ENCODE data around the gene GNAI2. TPM values are rescaled to one million over a fixed set of nuclear protein-coding genes. Genes with fewer than 3 reads are reported as not detected.

Gene GNAI2
- polyA plus RNA-seq, 1 of the 3 experiments (the other 2 are of a cell fraction) = 649 TPM

- POLR2A ChIA-PET = no interaction called here
- Histone ChIP-seq H3K27me3 (ENCODE audit: insufficient read depth) (no peaks in the 10 kb centered on the region), H3K9ac (peak overlapping the region; percentile 19), H3F3A (replicated peaks; ENCODE audit: insufficient read depth) (peaks cover 37% of the 10 kb centered on the region), H3K4me1 (ENCODE audit: control insufficient read depth in 1 of 2, insufficient read depth in 2 of 2, low read depth in 1 of 2, low read length in 1 of 2) (peaks cover 27 to 42% of the 10 kb centered on the region in 2 experiments; a peak in 3 of 4 replicates), H3K79me2 (ENCODE audit: insufficient read depth) (peaks cover 100% of the 10 kb centered on the region), H3K4me3 (ENCODE audit: low read depth in 2 of 2, low read length in 1 of 2) (no peak overlapping the region), H3K9me3 (no peaks in the 10 kb centered on the region), H3K27ac (ENCODE audit: low read depth in 2 of 2, low read length in 1 of 2) (peak overlapping the region in 1 of 2 experiments; percentile 22; a peak in 2 of 4 replicates), H3K36me3 (replicated peaks in 1 of 2; ENCODE audit: control insufficient read depth in 1 of 2, insufficient read depth in 2 of 2, low read length in 1 of 2) (peaks cover 5 to 20% of the 10 kb centered on the region in 2 experiments), H4K20me1 (ENCODE audit: insufficient read depth) (peaks cover 91% of the 10 kb centered on the region), H3K9me2 (no peaks in the 10 kb centered on the region), H2AFZ (ENCODE audit: low read depth) (no peak overlapping the region), H3K4me2 (peak overlapping the region; percentile 47)
- 11% methylated on average over 2 of the region's 3 CpGs for WGBS (ENCODE audit: low lambda C conversion rate)
- CTCF ChIA-PET = interaction anchor here (1.1 to 61.6 kb wide), 5 partner anchors 10 to 62 kb away, joined by 3 to 1375 read pairs (median 180); partner anchors contain the start of genes GNAI2 and GNAT1
- TF ChIP-seq CHD2 (IDR thresholded peaks at IDR 0.05; ENCODE audit: low read length, partially characterized antibody) (no peak), PBX3 (IDR thresholded peaks at IDR 0.05) (peak; percentile 48; the same call in 1 of the 2 replicates)
- no peak for DNase-seq
These were observed 12.4 kb downstream of the GNAI2 start for GRCh38 chr3:50248387-50248786.

GRCh38 chr3:50249457-50249856 is 13.5 kb downstream of the GNAI2 start:
- no peak for DNase-seq
- H3K9me2 ChIP-seq = no peaks in the 10 kb centered on the region
- H3K4me1 ChIP-seq (ENCODE audit: control insufficient read depth in 1 of 2, insufficient read depth in 2 of 2, low read depth in 1 of 2, low read length in 1 of 2) = peaks cover 27 to 42% of the 10 kb centered on the region in 2 experiments; a peak in 3 of 4 replicates
- H3K36me3 ChIP-seq (replicated peaks in 1 of 2; ENCODE audit: control insufficient read depth in 1 of 2, insufficient read depth in 2 of 2, low read length in 1 of 2) = peaks cover 5 to 26% of the 10 kb centered on the region in 2 experiments
- no peaks in the 10 kb centered on the region for H3K9me3 ChIP-seq
- H2AFZ ChIP-seq (ENCODE audit: low read depth) = no peak overlapping the region
- no peaks in the 10 kb centered on the region for H3K27me3 ChIP-seq (ENCODE audit: insufficient read depth)
- no peak overlapping the region for H3K9ac ChIP-seq
- peaks cover 91% of the 10 kb centered on the region for H4K20me1 ChIP-seq (ENCODE audit: insufficient read depth)
- no peak overlapping the region for H3K4me3 ChIP-seq (ENCODE audit: low read depth in 2 of 2, low read length in 1 of 2)
- peaks cover 27% of the 10 kb centered on the region for H3F3A ChIP-seq (replicated peaks; ENCODE audit: insufficient read depth)
- H3K27ac ChIP-seq (ENCODE audit: low read depth in 2 of 2, low read length in 1 of 2) = no peak overlapping the region
- ChIA-PET CTCF (interaction anchor here (1.0 to 61.6 kb wide), 7 partner anchors 9 to 129 kb away, joined by 3 to 1375 read pairs (median 6); partner anchors contain the start of genes GNAI2 and GNAT1), POLR2A (interaction anchor here (1.1 kb wide), 1 partner anchor 11 kb away, joined by 4 read pairs; no protein-coding TSS in a partner anchor)
- TF ChIP-seq ZBTB33 (IDR thresholded peaks at IDR 0.05; ENCODE audit: borderline replicate concordance, low read depth) (no peak), TAF1 (IDR thresholded peaks at IDR 0.05; ENCODE audit: borderline replicate concordance, low read depth, low read length) (no peak), USF2 (IDR thresholded peaks at IDR 0.05; ENCODE audit: borderline replicate concordance, low read depth, low read length) (no peak), EZH2phosphoT487 (IDR thresholded peaks at IDR 0.05; ENCODE audit: borderline replicate concordance, low read depth) (no peak), NFIC (IDR thresholded peaks at IDR 0.05; ENCODE audit: borderline replicate concordance) (no peak), CHD2 (IDR thresholded peaks at IDR 0.05; ENCODE audit: low read length, partially characterized antibody) (no peak), GABPA (IDR thresholded peaks at IDR 0.05; ENCODE audit: low read depth) (no peak), JUND (IDR thresholded peaks at IDR 0.05) (no peak), EP300 (IDR thresholded peaks at IDR 0.05; ENCODE audit: borderline replicate concordance in 1 of 2, low read depth in 1 of 2, low read length in 1 of 2) (no peak), CTCF (IDR thresholded peaks at IDR 0.05) (no peak), MXI1 (IDR thresholded peaks at IDR 0.05; ENCODE audit: low read depth, low read length) (no peak), USF1 (IDR thresholded peaks at IDR 0.05; ENCODE audit: borderline replicate concordance, low read depth) (no peak), NRF1 (IDR thresholded peaks at IDR 0.05; ENCODE audit: low read depth, low read length) (no peak), SMC3 (IDR thresholded peaks at IDR 0.05; ENCODE audit: low read depth, low read length) (no peak)
- H3K79me2 ChIP-seq (ENCODE audit: insufficient read depth) = peaks cover 98% of the 10 kb centered on the region
- no peak overlapping the region for H3K4me2 ChIP-seq
- 96% methylated on average over 3 of the region's 5 CpGs for WGBS (ENCODE audit: low lambda C conversion rate)
